Measurements from ENCODE around the gene DEFB108B.
"Not testable (repeated sequence)": the region's sequence is repeated elsewhere in the genome, so short reads cannot be mapped to it uniquely, and the experiment has no call there.

DEFB108B gene

DNA sequence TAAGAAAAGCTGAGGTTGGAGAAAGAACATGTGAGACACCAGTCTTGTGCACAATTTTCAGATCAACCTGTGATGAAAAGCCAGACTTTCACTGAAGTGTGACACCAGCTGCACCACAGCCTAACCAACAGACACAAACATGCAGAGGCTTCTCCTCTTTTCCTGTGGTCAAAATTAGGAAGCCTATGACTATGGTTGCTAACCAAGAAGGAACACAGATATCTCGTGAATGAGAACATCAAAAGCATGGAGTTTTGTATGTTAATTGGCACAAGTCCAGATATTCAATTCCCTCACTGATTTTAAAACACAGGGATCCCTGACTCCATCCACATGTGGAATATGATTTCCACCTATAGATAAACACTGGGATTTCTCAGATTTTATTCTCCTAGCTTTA is 11.5 kb upstream of the DEFB108B start:
- not testable (repeated sequence) for DNase-seq

DNA sequence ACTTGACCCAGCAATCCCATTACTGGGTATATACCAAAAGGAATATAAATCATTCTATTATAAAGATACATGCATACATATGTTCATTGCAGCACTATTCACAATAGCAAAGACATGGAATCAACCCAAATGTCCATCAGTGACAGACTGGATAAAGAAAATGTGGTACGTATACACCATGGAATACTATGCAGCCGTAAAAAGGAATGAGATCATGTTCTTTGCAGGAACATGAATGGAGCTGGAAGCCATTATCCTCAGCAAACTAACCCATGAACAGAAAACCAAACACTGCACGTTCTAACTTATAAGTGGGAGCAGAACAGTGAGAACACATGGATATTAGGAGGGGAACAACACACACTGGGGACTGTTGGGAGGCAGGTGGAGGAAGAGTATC is 3.8 kb upstream of the DEFB108B start:
- not testable (repeated sequence) for DNase-seq

DNA sequence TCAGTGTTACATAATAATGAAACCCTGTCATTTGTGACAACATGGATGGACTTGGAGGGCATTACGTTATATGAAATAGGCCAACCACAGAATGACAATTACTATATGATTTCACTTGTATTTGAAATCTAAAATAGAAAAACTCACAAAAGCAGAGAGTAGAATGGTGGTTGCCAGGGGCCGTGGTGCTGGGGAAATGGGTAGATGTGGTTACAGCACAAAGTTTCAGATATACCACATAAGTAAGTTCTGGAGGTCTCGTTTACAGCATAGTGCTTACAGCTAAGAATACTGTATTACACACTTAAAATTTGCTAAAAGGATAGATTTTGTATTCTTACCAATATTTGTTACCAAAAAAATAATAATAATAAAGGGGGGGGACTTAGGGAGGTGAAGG is 3.3 kb upstream of the DEFB108B start:
- DNase-seq: not testable (repeated sequence)

DNA sequence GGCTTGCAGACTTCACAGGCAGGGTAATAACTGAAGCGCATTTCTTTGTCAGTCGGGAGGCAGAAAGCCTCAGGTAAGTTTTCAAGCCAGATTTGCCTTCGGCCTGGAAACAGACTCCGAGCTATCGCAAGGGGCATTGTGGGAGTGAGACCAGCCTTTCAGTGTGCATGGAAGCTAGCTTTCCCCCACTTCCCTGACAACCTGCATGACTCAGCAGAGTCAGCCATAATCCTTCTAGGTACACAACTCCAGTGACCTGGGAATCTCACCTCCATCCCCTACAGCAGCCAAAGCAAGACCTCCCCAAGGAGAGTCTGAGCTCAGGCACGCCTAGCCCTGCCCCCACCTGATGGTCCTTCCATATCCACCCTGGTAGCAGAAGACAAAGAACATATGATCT is 9.7 kb downstream of the DEFB108B start:
- DNase-seq: not testable (repeated sequence)

DNA sequence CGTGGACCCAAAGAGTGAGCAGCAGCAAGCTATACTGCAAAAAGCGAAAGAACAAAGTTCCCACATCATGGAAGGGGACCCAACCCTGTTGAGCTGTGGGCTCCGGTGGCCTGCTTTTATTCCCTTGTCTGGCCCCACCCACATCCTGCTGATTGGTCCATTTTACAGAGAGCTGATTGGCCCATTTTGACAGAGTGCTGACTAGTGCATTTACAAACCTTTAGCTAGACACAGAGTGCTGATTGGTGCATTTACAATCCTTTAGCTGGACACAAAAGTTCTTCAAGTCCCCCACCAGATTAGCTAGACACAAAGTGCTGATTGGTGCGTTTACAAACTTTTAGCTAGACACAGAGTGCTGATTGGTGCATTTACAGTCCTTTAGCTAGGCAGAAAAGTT is 10.4 kb downstream of the DEFB108B start:
- not testable (repeated sequence) for DNase-seq

DNA sequence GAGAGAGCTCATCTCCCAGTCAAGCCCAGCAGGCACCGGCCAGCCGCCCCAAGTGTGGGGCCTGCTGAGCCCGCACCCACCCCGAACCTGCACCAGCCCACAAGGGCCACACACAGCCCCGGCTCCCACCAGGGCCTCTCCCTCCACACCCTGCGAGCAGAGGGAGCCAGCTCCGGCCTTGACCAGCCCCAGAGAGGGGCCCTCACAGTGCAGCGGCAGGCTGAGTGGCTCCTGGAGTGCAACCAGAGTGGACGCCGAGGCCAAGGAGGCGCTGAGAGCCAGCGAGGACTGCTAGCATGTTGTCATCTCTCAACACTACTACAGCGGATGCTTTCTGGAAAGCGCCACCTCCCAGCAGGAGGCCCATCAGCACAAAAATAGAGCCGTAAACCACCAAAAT is 10.9 kb downstream of the DEFB108B start:
- no peak for DNase-seq

DNA sequence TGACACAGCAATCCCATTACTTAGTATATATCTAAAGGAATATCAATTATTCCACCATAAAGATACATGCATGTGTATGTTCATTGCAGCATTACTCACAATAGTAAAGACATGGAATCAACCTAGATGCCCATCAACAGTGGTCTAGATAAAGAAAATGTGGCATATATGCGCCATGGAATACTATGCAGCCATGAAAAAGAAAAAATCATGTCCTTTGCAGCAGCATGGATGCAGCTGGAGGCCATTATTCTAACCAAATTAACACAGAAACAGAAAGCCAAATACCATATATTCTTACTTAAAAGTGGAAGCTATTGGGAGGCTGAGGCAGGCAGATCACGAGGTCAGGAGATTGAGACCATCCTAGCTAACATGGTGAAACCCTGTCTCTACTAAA is 20.9 kb downstream of the DEFB108B start:
- DNase-seq: not testable (repeated sequence)

DNA sequence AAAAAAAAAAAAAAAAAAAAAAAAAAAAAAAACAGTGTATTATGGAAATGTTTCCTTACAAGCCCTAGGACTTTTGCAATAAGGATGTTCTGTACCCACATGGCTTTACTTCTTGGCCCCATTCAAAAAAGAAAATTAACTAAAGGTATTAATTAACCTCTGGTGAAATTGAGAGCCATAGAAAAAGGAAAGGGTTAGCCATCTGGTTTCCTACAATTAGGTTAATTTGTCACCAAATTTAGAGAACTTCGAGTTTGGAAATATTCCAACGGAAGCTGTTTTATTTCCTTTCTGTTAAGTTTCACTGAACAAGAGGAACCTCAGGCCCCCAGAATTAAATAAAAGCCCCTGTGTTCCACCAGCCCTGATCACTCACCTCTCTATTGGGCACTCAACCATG is 22.9 kb downstream of the DEFB108B start:
- DNase-seq: peak; percentile 3

DNA sequence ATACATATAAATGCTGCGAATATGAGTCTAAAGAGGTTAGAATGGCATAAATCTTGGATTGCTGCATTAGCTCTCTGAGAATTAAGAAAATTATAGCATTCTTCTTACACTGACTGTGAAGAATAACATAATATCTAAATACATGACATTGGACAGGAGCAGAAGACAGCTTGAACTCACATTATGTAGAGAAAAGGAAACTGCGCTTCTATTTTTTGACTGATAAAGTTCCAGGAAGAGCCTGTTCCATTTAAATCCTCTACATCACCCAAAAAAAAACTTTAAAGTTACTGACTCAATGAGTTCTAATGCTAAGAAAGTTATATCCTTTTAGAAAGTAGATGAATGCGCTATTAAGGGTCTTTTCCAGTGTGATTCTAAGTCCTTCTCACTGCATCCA is 27.8 kb downstream of the DEFB108B start:
- not testable (repeated sequence) for DNase-seq

DNA sequence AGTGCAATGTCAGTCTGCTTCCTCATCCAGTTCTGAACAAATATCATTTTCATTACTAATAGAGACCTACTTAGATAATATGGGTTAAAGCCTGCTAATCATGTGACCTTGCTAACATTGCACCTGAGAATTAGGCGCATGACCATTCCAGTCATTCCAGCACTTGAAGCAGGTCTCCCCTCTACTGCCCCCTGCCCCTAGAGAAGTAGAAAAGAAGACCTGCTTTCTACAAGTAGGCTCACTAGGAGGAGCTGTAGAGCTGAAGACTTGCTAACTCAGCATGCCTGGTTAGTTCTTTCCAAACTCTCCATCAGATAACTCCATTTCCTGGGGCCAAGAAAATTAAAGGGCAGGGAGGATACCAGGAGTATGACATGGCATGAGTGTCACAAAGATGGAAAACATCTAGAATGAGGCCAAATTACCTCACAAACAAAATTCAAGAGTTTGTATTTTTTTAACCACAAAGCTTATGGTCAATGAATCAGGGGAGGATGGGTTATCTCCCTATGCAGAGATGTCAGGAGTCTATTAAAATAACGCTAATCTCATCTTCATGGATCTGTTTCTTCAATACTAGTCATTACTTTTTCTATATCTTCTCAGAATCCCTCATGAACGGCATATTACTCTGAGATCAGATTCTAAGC is 31.1 kb downstream of the DEFB108B start:
- DNase-seq: peak; percentile 55

DNA sequence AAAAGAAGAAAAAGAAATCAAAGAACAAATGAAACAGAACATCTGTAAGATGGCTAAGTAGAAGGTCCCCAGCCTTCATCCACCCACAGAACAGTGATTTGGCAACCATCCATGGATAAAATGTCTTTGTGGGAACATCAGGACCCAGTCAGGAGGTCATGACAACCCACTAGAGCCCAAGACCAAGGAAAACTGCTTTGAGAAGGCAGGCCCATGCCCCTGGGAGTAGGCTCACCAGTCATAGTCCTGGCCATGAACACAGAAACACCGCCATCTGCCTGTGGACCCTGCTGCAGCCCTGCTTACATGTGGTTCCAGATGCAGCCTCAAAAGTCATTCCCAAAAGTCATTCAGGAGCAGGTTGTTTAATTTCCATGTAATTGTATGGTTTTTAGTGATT is 34.2 kb downstream of the DEFB108B start:
- not testable (repeated sequence) for DNase-seq

DNA sequence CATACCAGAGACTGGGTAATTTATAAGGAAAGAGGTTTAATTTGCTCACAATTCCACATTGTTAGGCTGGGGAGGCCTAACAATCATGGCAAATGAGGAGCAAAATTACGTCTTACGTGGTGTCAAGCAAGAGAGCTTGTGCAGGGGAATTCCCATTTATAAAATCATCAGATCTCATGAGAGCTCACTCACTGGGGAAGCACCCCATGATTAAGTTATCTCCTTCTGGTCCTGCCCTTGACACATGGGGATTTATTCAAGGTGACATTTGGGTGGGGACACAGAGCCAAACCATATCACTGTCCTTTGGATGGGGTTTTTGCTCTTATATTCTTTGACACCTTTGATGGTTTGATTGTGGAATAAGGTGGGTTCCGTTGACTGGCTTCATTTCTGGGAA is 36.9 kb downstream of the DEFB108B start:
- DNase-seq: not testable (repeated sequence)

DNA sequence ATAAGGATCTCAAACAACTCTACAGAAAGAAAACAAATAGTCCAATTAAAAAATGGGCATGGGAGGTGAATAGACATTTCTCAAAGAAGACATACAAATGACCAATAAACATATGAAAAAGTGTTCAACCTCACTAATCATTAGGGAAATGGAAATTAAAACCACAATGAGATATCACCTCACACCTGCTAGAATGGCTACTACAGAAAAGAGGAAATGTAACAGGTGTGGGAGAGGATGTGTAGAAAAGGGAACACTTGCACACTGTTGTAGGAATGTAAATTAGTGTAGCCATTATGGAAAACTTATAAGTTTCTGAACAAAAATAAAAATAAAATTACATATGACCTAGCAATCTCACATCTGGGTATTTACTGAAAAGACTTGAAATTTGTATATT is 37.7 kb downstream of the DEFB108B start:
- DNase-seq: not testable (repeated sequence)

DNA sequence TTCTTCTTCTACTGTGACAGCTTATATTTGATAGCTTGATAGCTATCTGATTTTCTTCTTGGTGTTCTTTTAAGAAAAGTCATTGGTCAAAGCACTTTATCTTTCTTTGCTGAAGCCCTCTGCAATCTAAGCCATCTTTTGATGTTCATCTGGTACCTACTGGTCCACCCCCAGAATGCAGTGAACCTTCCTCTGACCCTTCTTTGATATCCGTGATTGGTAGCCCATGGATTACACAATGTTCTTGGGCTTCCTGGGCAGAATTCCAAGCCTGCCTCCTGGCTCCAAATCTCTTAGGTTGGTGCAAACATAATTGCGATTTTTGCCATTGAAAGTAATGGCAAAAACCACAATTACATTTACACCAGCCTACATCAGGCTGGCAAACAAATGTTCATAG is 43.3 kb downstream of the DEFB108B start:
- DNase-seq: not testable (repeated sequence)

DNA sequence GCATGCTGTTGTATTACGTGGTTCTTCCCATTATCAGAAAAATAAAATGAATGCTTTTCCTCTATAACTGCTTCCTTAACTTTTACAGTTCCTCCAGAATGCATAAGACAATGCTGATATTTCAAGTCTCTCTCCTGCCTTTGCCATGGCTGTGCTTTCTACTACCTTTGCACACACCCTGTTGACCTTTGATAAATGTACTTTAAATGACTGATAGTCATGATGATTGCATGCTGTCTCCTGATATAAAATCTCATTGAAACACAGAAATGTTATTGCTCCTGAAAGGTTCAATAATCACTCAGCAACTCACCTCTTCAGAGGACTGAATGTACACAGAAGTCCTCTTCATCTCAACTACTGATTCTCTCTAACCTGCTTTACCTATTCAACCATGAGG is 45.1 kb downstream of the DEFB108B start, which contains the start of gene DEFB131B:
TSS of gene DEFB131B (plus strand) at position 395 of the 400 bp plus-strand sequence. CDS start at position 395, 0 bp downstream.
- DNase-seq: not testable (repeated sequence)

DNA sequence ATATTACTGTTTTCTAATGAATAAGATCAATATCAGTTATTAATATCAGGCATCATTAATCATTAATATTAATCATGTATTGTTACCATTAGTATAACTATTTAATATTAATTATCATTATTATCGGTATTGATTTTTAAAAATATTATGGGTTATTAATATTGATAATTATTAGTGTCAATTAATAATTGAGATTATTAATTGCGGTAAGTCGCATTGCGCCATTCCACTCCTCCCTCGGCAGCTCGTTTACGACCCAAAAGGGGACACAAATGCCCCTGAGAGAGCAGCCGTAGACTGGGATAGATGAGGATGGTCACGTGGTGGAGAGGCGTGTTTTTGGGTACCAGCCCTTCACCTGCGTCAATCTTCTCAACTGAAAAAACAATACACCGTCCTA is 52.8 kb downstream of the DEFB108B start:
- DNase-seq: not testable (repeated sequence)

Measured in RPMI8226 (cell line).